Esophagus squamous epithelium (tissue), 5 donors: Measurements from ENCODE around the gene TP53AIP1. TPM values are rescaled to one million over a fixed set of nuclear protein-coding genes. Genes with fewer than 3 reads are reported as not detected.

ENCODE experiments used
- DNase-seq: peaks from one replicate; lab custom pipeline; 2025; lab: John Stamatoyannopoulos, UW
- H3K27ac ChIP-seq, 4 donors: fragments of 200-600 bp; sonication (generic); one replicate each; pipeline ENCODE4 v1.5.1; 2016 to 2019; ENCODE audit warnings: mild to moderate bottlenecking in 1 of 4
- H3K27me3 ChIP-seq, 4 donors: fragments of 200-600 bp; sonication (generic); 1 replicate in 3 of 4; 2 replicates in 1 of 4; pipeline versions ENCODE4 v1.5.1 to v1.6.0; 2017 to 2021; ENCODE audit warnings: antibody characterized with exemption in 1 of 4
- H3K36me3 ChIP-seq, 3 donors: fragments of 200-600 bp; sonication (generic); one replicate each; pipeline ENCODE4 v1.5.1; 2016 to 2019
- H3K4me1 ChIP-seq, 3 donors: fragments of 200-600 bp; sonication (generic); one replicate each; pipeline ENCODE4 v1.5.1; 2017 to 2019
- H3K4me3 ChIP-seq, 4 donors: fragments of 200-600 bp; sonication (generic); 1 replicate in 3 of 4; 2 replicates in 1 of 4; pipeline ENCODE4 v1.5.1; 2016 to 2019; ENCODE audit warnings: mild to moderate bottlenecking in 2 of 4, moderate library complexity in 1 of 4
- H3K9me3 ChIP-seq, 3 donors: fragments of 200-600 bp; sonication (generic); one replicate each; pipeline ENCODE4 v1.5.1; 2016 to 2019
- CTCF ChIP-seq, 6 experiments: fragments of 450-650 bp in 4 of 6; fragments of 200-600 bp in 2 of 6; sonication (generic) in 2 of 6; IDR thresholded peaks; one replicate each; pipeline ENCODE4 v1.5.1; 2016 to 2019; ENCODE audit warnings: antibody characterized with exemption in 6 of 6, mild to moderate bottlenecking in 4 of 6, moderate library complexity in 4 of 6
- POLR2A ChIP-seq, 4 donors: fragments of 450-650 bp; IDR thresholded peaks; one replicate each; pipeline ENCODE4 v1.6.1; 2017; ENCODE audit warnings: antibody characterized with exemption in 4 of 4, mild to moderate bottlenecking in 4 of 4, moderate library complexity in 3 of 4
- WGBS, 2 donors: methylation state at CpG; one replicate each; pipeline ENCODE4 v1.1.5; 2018; 5-methylcytosine and 5-hydroxymethylcytosine counted together
- intact Hi-C: fragments of 100-400 bp; cut with DNase I; formaldehyde crosslinking; loops from one replicate; pipeline ENCODE4 v1.15.0; 2022
- total RNA-seq, 4 donors: library from RNA; depleted of rRNA; stranded (reverse); fragments of >200 nt; gene quantifications; one replicate each; pipeline ENCODE4 v1.1.0, GENCODE V29; 2016
- donor health status: DM: yes; HTN: yes; CAD: no.

The TP53AIP1 gene
- total RNA-seq = 10 to 100 TPM; 11.0 to 16.7 (median 13.9) TPM

GRCh38 chr11:128942817-128943427 lies at the start of gene TP53AIP1:
TP53AIP1 (minus strand) TSS chr11:128942871; CDS start chr11:128937818, 5,053 bp downstream.
- Histone ChIP-seq H3K4me3 (peak within 1 kb of the TSS; percentile 20 to 60 (median 42)), H3K27me3 (peaks cover 0 to 3% (median 0%) of the 10 kb centered on the region in 4 donors), H3K4me1 (peaks cover 5 to 59% (median 15%) of the 10 kb centered on the region in 3 donors), H3K9me3 (no peaks in the 10 kb centered on the region), H3K27ac (peak within 1 kb of the TSS; percentile 78 to 92 (median 86)), H3K36me3 (no peaks in the 10 kb centered on the region)
- TF ChIP-seq CTCF (IDR thresholded peaks at IDR 0.05) (no peak), POLR2A (IDR thresholded peaks at IDR 0.05) (no peak)
- no peak for DNase-seq
- intact Hi-C loops = no loop called here
- WGBS, 2 donors = 27 to 55% methylated on average over 6 to 13 of the region's 21 CpGs

- no peak for DNase-seq
- Histone ChIP-seq H3K36me3 (peaks cover 0 to 66% (median 0%) of the 10 kb centered on the region in 3 donors), H3K4me3 (no peak overlapping the region), H3K27ac (no peak overlapping the region), H3K9me3 (no peaks in the 10 kb centered on the region), H3K27me3 (no peaks in the 10 kb centered on the region), H3K4me1 (no peaks in the 10 kb centered on the region)
- TF ChIP-seq CTCF (IDR thresholded peaks at IDR 0.05) (no peak), POLR2A (IDR thresholded peaks at IDR 0.05) (no peak)
- intact Hi-C loops = no loop called here
Measured at GRCh38 chr11:128988242-128988970, 45.7 kb upstream of the TP53AIP1 start.

- Histone ChIP-seq H3K27ac (no peak overlapping the region), H3K4me3 (no peak overlapping the region), H3K27me3 (no peaks in the 10 kb centered on the region), H3K36me3 (peaks cover 0 to 83% (median 0%) of the 10 kb centered on the region in 3 donors), H3K4me1 (no peaks in the 10 kb centered on the region), H3K9me3 (no peaks in the 10 kb centered on the region)
- WGBS, 2 donors = 74 to 79% methylated on average over 5 of the region's 5 CpGs
- TF ChIP-seq POLR2A (IDR thresholded peaks at IDR 0.05) = no peak
- TF ChIP-seq CTCF (IDR thresholded peaks at IDR 0.05) = no peak
- intact Hi-C loops = no loop called here
- no peak for DNase-seq
Measured at GRCh38 chr11:128985880-128986279, 43.2 kb upstream of the TP53AIP1 start.

GRCh38 chr11:128983023-128983422 lies 40.4 kb upstream of the TP53AIP1 start:
- no peak for DNase-seq
- Histone ChIP-seq H3K27me3 (no peaks in the 10 kb centered on the region), H3K4me1 (no peaks in the 10 kb centered on the region), H3K36me3 (peaks cover 0 to 94% (median 4%) of the 10 kb centered on the region in 3 donors), H3K4me3 (no peak overlapping the region), H3K27ac (no peak overlapping the region), H3K9me3 (no peaks in the 10 kb centered on the region)
- 88 to 92% methylated on average over 8 of the region's 8 CpGs for WGBS, 2 donors
- intact Hi-C loops = no loop called here
- TF ChIP-seq POLR2A (IDR thresholded peaks at IDR 0.05) (no peak), CTCF (IDR thresholded peaks at IDR 0.05) (no peak)

- TF ChIP-seq POLR2A (IDR thresholded peaks at IDR 0.05) (no peak), CTCF (IDR thresholded peaks at IDR 0.05) (no peak)
- no peak for DNase-seq
- no peak overlapping the region for H3K27ac ChIP-seq
- no peaks in the 10 kb centered on the region for H3K27me3 ChIP-seq
- intact Hi-C loops = no loop called here
- H3K36me3 ChIP-seq = peaks cover 4 to 100% (median 9%) of the 10 kb centered on the region in 3 donors
- 55 to 56% methylated on average over 6 to 7 of the region's 7 CpGs for WGBS, 2 donors
- H3K4me3 ChIP-seq = no peak overlapping the region
- H3K4me1 ChIP-seq = no peaks in the 10 kb centered on the region
- no peaks in the 10 kb centered on the region for H3K9me3 ChIP-seq
Measured at GRCh38 chr11:128981254-128981653, 38.6 kb upstream of the TP53AIP1 start.
